Hepatic stellate cell (primary cell): ENCODE results near the gene LRPPRC.

Experiments
- DNase-seq: peaks from one replicate; pipeline ENCODE4 v3.0.0; 2011; ENCODE audit warnings: low spot score

The LRPPRC gene

GRCh38 chr2:43854671-43855070 is 141.1 kb downstream of the LRPPRC start:
- DNase-seq = no peak

GRCh38 chr2:43853141-43854081 is 142.4 kb downstream of the LRPPRC start:
- DNase-seq = peak; percentile 1

GRCh38 chr2:43852196-43852730 is 143.5 kb downstream of the LRPPRC start:
- DNase-seq = no peak

- peak; percentile 0 for DNase-seq
Observed at GRCh38 chr2:43851011-43851980, 144.5 kb downstream of the LRPPRC start.

DNA sequence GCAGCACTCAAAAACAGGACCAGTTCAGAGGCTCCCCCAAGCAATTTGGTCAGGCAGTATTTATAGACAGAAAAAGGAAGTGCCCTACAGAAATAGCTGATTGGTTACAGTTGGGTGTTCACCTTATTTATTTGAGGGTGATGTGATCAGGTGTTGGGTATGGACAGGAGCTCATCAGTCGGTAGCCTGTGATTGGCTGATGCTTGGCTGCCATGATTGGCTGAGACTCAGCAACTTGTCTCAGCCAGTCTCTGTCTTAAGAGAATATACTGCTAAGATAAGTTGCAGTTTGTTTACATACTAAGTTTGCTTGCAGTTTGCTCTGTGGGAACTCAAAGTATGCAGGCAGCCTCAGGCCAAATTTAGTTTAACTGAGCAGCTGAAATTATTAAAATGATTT is 147.6 kb downstream of the LRPPRC start:
- peak; percentile 9 for DNase-seq

GRCh38 chr2:43846140-43846793 is 149.5 kb downstream of the LRPPRC start:
- DNase-seq = peak; percentile 0

DNA sequence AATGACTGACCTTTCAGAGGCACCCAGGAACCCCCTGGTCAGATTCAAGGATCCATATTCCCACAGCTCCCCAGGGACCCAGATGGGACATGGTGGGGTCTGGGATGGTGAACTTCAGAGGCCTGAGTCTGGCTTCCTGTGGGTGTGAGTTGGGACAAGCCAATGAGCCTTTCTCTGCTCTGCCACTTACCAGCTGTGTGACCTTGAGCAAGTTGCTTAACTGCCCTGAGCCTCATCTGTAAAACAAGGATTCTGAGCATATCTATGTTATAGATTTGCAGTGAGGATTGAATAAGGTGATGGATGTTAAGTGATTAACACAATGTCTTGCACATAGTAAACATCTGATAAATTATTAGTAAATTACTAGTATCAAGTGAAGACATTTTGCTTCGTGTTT is 150.6 kb downstream of the LRPPRC start:
- no peak for DNase-seq

DNA sequence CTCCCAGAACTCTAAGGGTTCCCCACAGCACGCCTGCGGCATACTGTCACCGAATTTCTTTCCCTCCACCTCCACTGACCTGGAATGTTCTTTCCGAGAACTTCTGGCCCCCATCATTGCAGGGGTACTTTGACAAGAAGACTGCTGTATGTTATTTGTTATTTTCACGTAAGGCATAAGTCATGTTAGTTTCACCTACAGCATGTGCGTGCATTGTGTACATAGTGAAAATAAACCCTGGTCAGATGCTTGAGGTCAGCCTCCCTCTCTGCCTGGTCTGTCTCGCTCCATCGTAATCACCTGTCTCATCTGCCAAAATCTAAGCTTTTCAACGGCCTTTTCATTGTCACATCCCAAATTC is 152.9 kb downstream of the LRPPRC start:
- DNase-seq = no peak

DNA sequence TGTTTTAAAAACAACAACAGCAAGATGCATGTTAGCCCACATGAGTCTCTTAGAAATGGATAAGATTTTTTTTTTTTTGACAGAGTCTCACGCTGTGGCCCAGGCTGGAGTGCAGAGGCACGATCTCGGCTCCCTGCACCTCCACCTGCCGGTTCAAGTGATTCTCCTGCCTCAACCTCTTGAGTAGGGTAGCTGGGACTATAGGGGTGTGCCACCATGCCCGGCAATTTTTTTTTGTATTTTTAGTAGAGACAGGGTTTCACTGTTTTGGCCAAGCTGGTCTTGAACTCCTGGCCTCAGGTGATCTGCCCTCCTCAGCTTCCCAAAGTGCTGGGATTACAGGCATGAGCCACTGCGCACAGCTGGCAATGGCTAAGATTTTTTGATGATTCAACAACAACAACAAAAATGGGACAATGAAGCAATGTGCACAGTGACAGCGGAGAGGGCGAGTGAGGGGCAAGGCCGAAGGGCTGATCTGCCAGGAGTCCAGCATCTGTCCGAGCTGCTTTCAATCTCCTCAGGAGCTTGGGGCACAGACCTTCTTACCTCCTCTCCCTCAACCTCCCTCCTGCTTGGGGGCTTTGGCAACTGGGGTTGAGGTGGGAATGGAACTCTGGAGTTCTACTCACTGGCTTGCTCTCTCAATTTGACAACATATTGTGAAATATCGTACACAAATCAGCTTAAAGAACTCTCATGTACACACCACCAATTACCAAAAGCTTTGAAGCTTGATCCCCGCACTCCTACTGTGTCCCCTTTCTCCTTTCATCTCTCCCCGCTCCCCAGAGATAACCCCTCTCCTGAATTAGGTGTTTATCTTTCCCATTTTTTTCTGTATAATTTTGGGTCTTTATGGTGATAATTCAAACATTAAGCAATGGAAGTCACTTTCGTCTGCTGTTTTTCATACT is 153.6 kb downstream of the LRPPRC start:
- DNase-seq = peak; percentile 0

GRCh38 chr2:43840965-43841364 is 154.8 kb downstream of the LRPPRC start:
- DNase-seq = no peak

DNA sequence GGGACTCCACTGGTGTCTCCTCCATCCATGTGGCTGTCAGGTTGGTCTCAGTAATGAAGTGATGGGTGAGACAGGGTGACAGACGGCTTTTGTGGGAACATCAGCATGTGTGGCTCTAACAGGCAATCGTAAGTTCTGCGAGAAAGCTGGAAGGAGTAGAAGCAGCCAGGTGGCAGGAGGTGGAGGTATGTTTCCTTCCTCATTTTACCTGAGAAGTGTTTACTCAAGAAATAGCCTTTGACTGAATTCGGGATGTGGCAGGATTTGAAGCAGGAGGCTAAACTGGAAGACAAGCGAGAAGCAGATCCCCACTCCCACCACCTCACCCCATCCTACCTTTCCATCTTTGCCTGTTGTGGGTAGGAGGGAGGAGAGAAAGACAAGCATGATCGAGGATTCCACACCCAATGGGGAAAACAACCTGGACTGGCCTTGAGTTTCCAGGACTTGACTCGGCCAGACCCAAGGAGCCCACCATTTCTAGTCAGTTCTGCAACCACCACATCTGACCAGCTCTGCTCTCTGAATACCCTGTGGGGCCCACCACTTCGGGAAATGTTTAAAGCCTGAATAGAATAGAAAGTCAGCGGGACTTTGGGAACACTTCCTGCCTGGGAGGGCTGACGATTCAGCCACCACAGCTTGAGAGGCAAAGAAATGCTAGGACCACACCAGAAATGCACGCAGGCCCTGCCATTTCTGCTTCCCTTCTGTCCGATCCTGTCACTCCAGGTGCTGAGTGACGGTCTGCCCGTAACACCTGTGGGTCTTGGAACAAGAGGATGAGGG is 155.8 kb downstream of the LRPPRC start:
- DNase-seq = no peak

GRCh38 chr2:43838560-43839267 is 157.1 kb downstream of the LRPPRC start, which contains the start of the genes ABCG5 and ABCG8:
TSS of gene ABCG5 (minus strand) at chr2:43838839. CDS start at chr2:43838679, 160 bp downstream.
TSS of gene ABCG8 (plus strand) at chr2:43838971. CDS start at chr2:43839054, 83 bp downstream.
- DNase-seq = no peak

GRCh38 chr2:43837831-43838559 is 157.8 kb downstream of the LRPPRC start:
- DNase-seq = no peak

GRCh38 chr2:43837033-43837432 is 158.8 kb downstream of the LRPPRC start:
- DNase-seq = no peak
